IMR-90 (cell line): ENCODE results near the gene ADGRV1. TPM values are rescaled to one million over a fixed set of nuclear protein-coding genes. Genes with fewer than 3 reads are reported as not detected.

ENCODE experiments used
- ATAC-seq: fragments of 200-7000 bp; cut with Tn5 transposase; 2 replicates; pipeline ENCODE4 v1.9.1; 2020; ENCODE audit warnings: low read depth, mild to moderate bottlenecking, moderate library complexity
- BruUV-seq: library from RNA; stranded (reverse); fragments of 400-500 nt; replicated peaks from 2 replicates; lab custom pipeline; 2021; lab: Mats Ljungman, UMichigan
- CTCF ChIA-PET: fragments of 300-600 bp; formaldehyde crosslinking; extraction: SDS; loops from one replicate; lab custom pipeline; 2021; ENCODE audit warnings: antibody characterized with exemption; lab: Yijun Ruan, JAX
- POLR2A ChIA-PET: fragments of 300-600 bp; sonication (Branson Sonifier 250); formaldehyde crosslinking; loops from one replicate; lab custom pipeline; 2022; ENCODE audit warnings: antibody characterized with exemption; ENCODE audit not compliant: unreplicated experiment; lab: Charles Lee
- DNase-seq: peaks from one replicate; pipeline ENCODE4 v3.0.0; 2013
- H2AFZ ChIP-seq: replicated peaks from 2 replicates; pipeline ENCODE3; 2013; ENCODE audit warnings: low read length, mild to moderate bottlenecking; ENCODE audit not compliant: poor library complexity
- H2AK5ac ChIP-seq: 2 replicates; pipeline ENCODE4 v1.6.1; 2013; ENCODE audit warnings: low read depth, low read length, inconsistent platforms
- H2AK9ac ChIP-seq: replicated peaks from 2 replicates; pipeline ENCODE3; 2013; ENCODE audit warnings: mild to moderate bottlenecking, low read depth, low read length, moderate library complexity; ENCODE audit not compliant: poor library complexity
- H2BK120ac ChIP-seq: 2 replicates; pipeline ENCODE4 v1.6.1; 2013; ENCODE audit warnings: low read depth, low read length, inconsistent platforms
- H2BK15ac ChIP-seq: 3 replicates; pipeline ENCODE4 v1.6.1; 2013; ENCODE audit warnings: low read depth, low read length, inconsistent platforms
- H2BK20ac ChIP-seq: 2 replicates; pipeline ENCODE4 v1.6.1; 2013; ENCODE audit warnings: low read depth, mild to moderate bottlenecking, inconsistent platforms, low read length, moderate library complexity
- H2BK5ac ChIP-seq: 2 replicates; pipeline ENCODE4 v1.6.1; 2013; ENCODE audit warnings: mild to moderate bottlenecking, low read depth, low read length, inconsistent platforms; ENCODE audit not compliant: poor library complexity, severe bottlenecking
- H3K14ac ChIP-seq: replicated peaks from 2 replicates; pipeline ENCODE4 v1.6.1; 2013; ENCODE audit warnings: low read depth, low read length, inconsistent platforms
- H3K18ac ChIP-seq: 2 replicates; pipeline ENCODE4 v1.6.1; 2013; ENCODE audit warnings: low read depth, low read length, control low read depth
- H3K23ac ChIP-seq: 2 replicates; pipeline ENCODE4 v1.6.1; 2013; ENCODE audit warnings: low read depth, low read length, inconsistent platforms
- H3K27ac ChIP-seq: 2 replicates; pipeline ENCODE4 v1.5.1; 2013; ENCODE audit warnings: mild to moderate bottlenecking, control low read depth, low read length; ENCODE audit not compliant: insufficient read depth
- H3K27me3 ChIP-seq: 2 replicates; pipeline ENCODE4 v1.6.1; 2013; ENCODE audit warnings: low read length; ENCODE audit not compliant: control insufficient read depth, insufficient read depth
- H3K36me3 ChIP-seq: 2 replicates; pipeline ENCODE4 v1.6.1; 2013; ENCODE audit warnings: low read length, mixed read lengths; ENCODE audit not compliant: control insufficient read depth, insufficient read depth
- H3K4ac ChIP-seq: 2 replicates; pipeline ENCODE4 v1.6.1; 2013; ENCODE audit warnings: low read depth, low read length, inconsistent platforms
- H3K4me1 ChIP-seq: 2 replicates; pipeline ENCODE4 v1.6.1; 2013; ENCODE audit warnings: low read length, mixed read lengths; ENCODE audit not compliant: control insufficient read depth, insufficient read depth
- H3K4me2 ChIP-seq: 2 replicates; pipeline ENCODE4 v1.6.1; 2013; ENCODE audit warnings: low read depth, mild to moderate bottlenecking, control low read depth, low read length, moderate library complexity
- H3K4me3 ChIP-seq: 2 replicates; pipeline ENCODE4 v1.5.1; 2013; ENCODE audit warnings: low read depth, mild to moderate bottlenecking, control low read depth, low read length, moderate library complexity; ENCODE audit not compliant: insufficient read depth
- H3K56ac ChIP-seq: 2 replicates; pipeline ENCODE4 v1.6.1; 2013; ENCODE audit warnings: low read length, inconsistent platforms; ENCODE audit not compliant: insufficient read depth; ENCODE audit errors: extremely low read depth
- H3K79me1 ChIP-seq, 2 experiments: 2 replicates each; pipeline ENCODE4 v1.6.1; 2013; ENCODE audit warnings: low read length in 2 of 2, inconsistent platforms in 1 of 2, low read depth in 1 of 2
- H3K9ac ChIP-seq: 2 replicates; pipeline ENCODE4 v1.6.1; 2013; ENCODE audit warnings: low read depth, low read length, control low read depth
- H3K9me1 ChIP-seq: 2 replicates; pipeline ENCODE4 v1.6.1; 2013; ENCODE audit warnings: low read length, inconsistent platforms; ENCODE audit not compliant: insufficient read depth
- H3K9me3 ChIP-seq: 2 replicates; pipeline ENCODE4 v1.6.1; 2013; ENCODE audit warnings: low read length; ENCODE audit not compliant: control insufficient read depth, insufficient read depth
- H4K20me1 ChIP-seq: 2 replicates; pipeline ENCODE4 v1.6.1; 2013; ENCODE audit warnings: low read length, inconsistent platforms; ENCODE audit not compliant: insufficient read depth
- H4K5ac ChIP-seq: 2 replicates; pipeline ENCODE4 v1.6.1; 2013; ENCODE audit warnings: mild to moderate bottlenecking, low read depth, low read length, control low read depth
- H4K8ac ChIP-seq, 2 experiments: 2 replicates each; pipeline ENCODE4 v1.6.1; 2013; ENCODE audit warnings: low read depth in 2 of 2, low read length in 2 of 2, control low read depth in 1 of 2, inconsistent platforms in 1 of 2
- H4K91ac ChIP-seq: 2 replicates; pipeline ENCODE4 v1.6.1; 2013; ENCODE audit warnings: low read depth, low read length, inconsistent platforms; ENCODE audit not compliant: insufficient read depth
- BHLHE40 ChIP-seq: fragments of 150-350 bp; IDR thresholded peaks from 2 replicates; pipeline ENCODE4 v1.6.1; 2016; ENCODE audit warnings: mild to moderate bottlenecking, low read depth, low read length
- CEBPB ChIP-seq: IDR thresholded peaks from 2 replicates; pipeline ENCODE4 v1.6.1; 2012; ENCODE audit warnings: low read depth, low read length, improper control_type of control experiment
- CHD1 ChIP-seq: IDR thresholded peaks from 2 replicates; pipeline ENCODE4 v1.6.1; 2012; ENCODE audit warnings: low read depth, low read length, improper control_type of control experiment
- CTCF ChIP-seq: conservative IDR thresholded peaks from 2 replicates; pipeline ENCODE4 v1.5.1; 2012; ENCODE audit warnings: mild to moderate bottlenecking, low read depth, low read length, improper control_type of control experiment
- FOS ChIP-seq: fragments of 150-350 bp; IDR thresholded peaks from 2 replicates; pipeline ENCODE4 v1.6.1; 2016; ENCODE audit warnings: low read depth, low read length
- MAFK ChIP-seq: IDR thresholded peaks from 2 replicates; pipeline ENCODE4 v1.6.1; 2012; ENCODE audit warnings: low read depth, low read length, improper control_type of control experiment
- MAZ ChIP-seq: IDR thresholded peaks from 2 replicates; pipeline ENCODE4 v1.6.1; 2012; ENCODE audit warnings: low read depth, mild to moderate bottlenecking, low read length, improper control_type of control experiment, moderate library complexity, borderline replicate concordance
- MXI1 ChIP-seq: IDR thresholded peaks from 2 replicates; pipeline ENCODE4 v1.6.1; 2012; ENCODE audit warnings: low read depth, mild to moderate bottlenecking, low read length, moderate library complexity, borderline replicate concordance
- NFE2L2 ChIP-seq: fragments of 150-350 bp; IDR thresholded peaks from 2 replicates; pipeline ENCODE4 v1.6.1; 2016; ENCODE audit warnings: low read depth, mild to moderate bottlenecking, low read length
- POLR2A ChIP-seq: IDR thresholded peaks from 2 replicates; pipeline ENCODE4 v1.6.1; 2012; ENCODE audit warnings: mild to moderate bottlenecking, low read depth, low read length
- RAD21 ChIP-seq: IDR thresholded peaks from 2 replicates; pipeline ENCODE4 v1.6.1; 2012; ENCODE audit warnings: low read length, improper control_type of control experiment
- RCOR1 ChIP-seq: IDR thresholded peaks from 2 replicates; pipeline ENCODE4 v1.6.1; 2012; ENCODE audit warnings: mild to moderate bottlenecking, low read length, improper control_type of control experiment; ENCODE audit not compliant: insufficient replicate concordance
- RFX5 ChIP-seq: IDR thresholded peaks from 2 replicates; pipeline ENCODE4 v1.8.0; 2012; ENCODE audit warnings: low read depth, mild to moderate bottlenecking, low read length, moderate library complexity
- SMC3 ChIP-seq: fragments of 150-350 bp; IDR thresholded peaks from 2 replicates; pipeline ENCODE4 v1.6.1; 2016; ENCODE audit warnings: low read depth, mild to moderate bottlenecking, antibody characterized with exemption, low read length, moderate library complexity
- WGBS, 2 experiments: methylation state at CpG; one replicate each; pipeline versions ENCODE4 v1.1.5 to v1.1.7; 2013; ENCODE audit warnings: missing lambda C conversion rate in 2 of 2; ENCODE audit not compliant: insufficient read length in 1 of 2; ENCODE audit errors: extremely low coverage in 2 of 2; 5-methylcytosine and 5-hydroxymethylcytosine counted together
- dilution Hi-C: fragments of 300-500 bp; cut with HindIII; formaldehyde crosslinking; loops from one replicate; pipeline ENCODE4 v1.14.3; 2018; ENCODE audit warnings: low sequenced_read_pairs; ENCODE audit not compliant: unreplicated experiment
- in situ Hi-C: fragments of 300-500 bp; cut with MboI; formaldehyde crosslinking; loops from 3 replicates; pipeline ENCODE4 v1.14.3; 2019; ENCODE audit warnings: low sequenced_read_pairs, inconsistent platforms, mixed read lengths
- intact Hi-C: fragments of 100-400 bp; cut with micrococcal nuclease; formaldehyde crosslinking; loops from 2 replicates; pipeline ENCODE4 v1.10.0; 2022
- polyA plus RNA-seq, 3 experiments: library from polyadenylated mRNA; depleted of rRNA; stranded (reverse); fragments of >200 nt; gene quantifications; 2 replicates each; pipeline ENCODE4 v1.2.3, GENCODE V29; 2012; ENCODE audit warnings: low replicate concordance in 1 of 3
- total RNA-seq: library from RNA; depleted of rRNA; stranded (reverse); fragments of >200 nt; gene quantifications from 2 replicates; pipeline ENCODE4 v1.2.3, GENCODE V29; 2012
- TF ChIP-seq, protein P1 (sequence below): fragments of 150-350 bp; IDR thresholded peaks from 2 replicates; pipeline ENCODE4 v1.6.1; 2016; ENCODE audit warnings: low read depth, mild to moderate bottlenecking, low read length, moderate library complexity, borderline replicate concordance
- TF ChIP-seq, protein P2 (sequence below): fragments of 150-350 bp; IDR thresholded peaks from 2 replicates; pipeline ENCODE4 v1.6.1; 2017; ENCODE audit warnings: mild to moderate bottlenecking, antibody characterized with exemption, low read length, low read depth

The ADGRV1 gene
- total and polyA plus RNA-seq, 2 of the 4 experiments (the other 2 are of a cell fraction): under 0.01 TPM; not detected in 1

GRCh38 chr5:90890180-90890579 lies 331.6 kb downstream of the ADGRV1 start:
- CTCF ChIA-PET: no interaction called here

More at GRCh38 chr5:90890180-90890579, 331.6 kb downstream of the ADGRV1 start:
- POLR2A ChIA-PET: no interaction called here
- H3K9me3 ChIP-seq: no peaks in the 10 kb centered on the region
- H3K56ac ChIP-seq: no peak overlapping the region
- H4K20me1 ChIP-seq: no peaks in the 10 kb centered on the region
- in situ Hi-C loops: no loop called here
- H2BK15ac ChIP-seq: no peak overlapping the region
- no TSS peak for BruUV-seq
- H3K79me1 ChIP-seq: no peaks in the 10 kb centered on the region
- H3K4me3 ChIP-seq: no peak overlapping the region
- H2AK5ac ChIP-seq: no peak overlapping the region
- no peak overlapping the region for H2BK120ac ChIP-seq
- H2AK9ac ChIP-seq: no peak overlapping the region
- dilution Hi-C loops: no loop called here
- no peak overlapping the region for H3K4me2 ChIP-seq
- intact Hi-C loops: no loop called here
- TF ChIP-seq NFE2L2 (no peak), SMC3 (no peak), CHD1 (no peak), BHLHE40 (no peak), MAZ (no peak), CEBPB (no peak), RCOR1 (no peak), MAFK (no peak), RAD21 (no peak), CTCF (no peak), FOS (no peak), MXI1 (no peak), POLR2A (no peak), RFX5 (no peak)
- TF ChIP-seq, protein P1, sequence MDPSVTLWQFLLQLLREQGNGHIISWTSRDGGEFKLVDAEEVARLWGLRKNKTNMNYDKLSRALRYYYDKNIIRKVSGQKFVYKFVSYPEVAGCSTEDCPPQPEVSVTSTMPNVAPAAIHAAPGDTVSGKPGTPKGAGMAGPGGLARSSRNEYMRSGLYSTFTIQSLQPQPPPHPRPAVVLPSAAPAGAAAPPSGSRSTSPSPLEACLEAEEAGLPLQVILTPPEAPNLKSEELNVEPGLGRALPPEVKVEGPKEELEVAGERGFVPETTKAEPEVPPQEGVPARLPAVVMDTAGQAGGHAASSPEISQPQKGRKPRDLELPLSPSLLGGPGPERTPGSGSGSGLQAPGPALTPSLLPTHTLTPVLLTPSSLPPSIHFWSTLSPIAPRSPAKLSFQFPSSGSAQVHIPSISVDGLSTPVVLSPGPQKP: no peak
- TF ChIP-seq, protein P2, sequence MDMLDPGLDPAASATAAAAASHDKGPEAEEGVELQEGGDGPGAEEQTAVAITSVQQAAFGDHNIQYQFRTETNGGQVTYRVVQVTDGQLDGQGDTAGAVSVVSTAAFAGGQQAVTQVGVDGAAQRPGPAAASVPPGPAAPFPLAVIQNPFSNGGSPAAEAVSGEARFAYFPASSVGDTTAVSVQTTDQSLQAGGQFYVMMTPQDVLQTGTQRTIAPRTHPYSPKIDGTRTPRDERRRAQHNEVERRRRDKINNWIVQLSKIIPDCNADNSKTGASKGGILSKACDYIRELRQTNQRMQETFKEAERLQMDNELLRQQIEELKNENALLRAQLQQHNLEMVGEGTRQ: no peak
- no peak overlapping the region for H3K14ac ChIP-seq
- H3K27ac ChIP-seq: no peak overlapping the region
- no peak overlapping the region for H4K8ac ChIP-seq
- no peak overlapping the region for H2BK20ac ChIP-seq
- H3K4ac ChIP-seq: no peak overlapping the region
- no peak overlapping the region for H4K91ac ChIP-seq
- H3K23ac ChIP-seq: no peak overlapping the region
- no peak overlapping the region for H2BK5ac ChIP-seq
- no peak for DNase-seq
- H2AFZ ChIP-seq: no peak overlapping the region
- H3K9ac ChIP-seq: no peak overlapping the region
- no peak overlapping the region for H4K5ac ChIP-seq
- no peak for ATAC-seq
- H3K36me3 ChIP-seq: no peaks in the 10 kb centered on the region
- H3K27me3 ChIP-seq: no peaks in the 10 kb centered on the region
- H3K4me1 ChIP-seq: no peaks in the 10 kb centered on the region
- no peak overlapping the region for H3K18ac ChIP-seq
- WGBS, 2 experiments: 100% methylated on average over 1 of the region's 1 CpG; no CpG with 5 or more reads in 1 of the 2 experiments
- H3K9me1 ChIP-seq: no peaks in the 10 kb centered on the region
